Erythroblast (primary cell): Measurements from ENCODE around the gene CERT1.

Source experiments
- GATA1 ChIP-seq: IDR thresholded peaks from 2 replicates; pipeline ENCODE4 v1.6.1; 2011; ENCODE audit warnings: low read depth, mild to moderate bottlenecking, control low read depth, low read length, moderate library complexity
- POLR2A ChIP-seq: IDR thresholded peaks from 2 replicates; pipeline ENCODE4 v1.6.1; 2011; ENCODE audit warnings: mild to moderate bottlenecking, low read length

- TF ChIP-seq POLR2A (no peak), GATA1 (no peak)
These were observed 61.4 kb downstream of the CERT1 start for GRCh38 chr5:75450069-75450468.
